Measurements from ENCODE around the gene COPB2. TPM values are rescaled to one million over a fixed set of nuclear protein-coding genes. Genes with fewer than 3 reads are reported as not detected.

The COPB2 gene
- total and polyA plus RNA-seq, 2 of the 8 experiments (the other 6 are each of a cell fraction or from before 2014, with no cell fraction given) = 40.3 to 119 TPM

GRCh38 chr3:139377378-139377777 is 12.1 kb downstream of the COPB2 start (continued):
- no peak for TF ChIP-seq CHD7 (IDR thresholded peaks at IDR 0.05; ENCODE audit: insufficient replicate concordance, low read length)
- no peak for TF ChIP-seq TAF7 (optimal IDR thresholded peaks at IDR 0.05; ENCODE audit: borderline replicate concordance, low read depth, low read length)
- no peak for TF ChIP-seq HDAC2 (IDR thresholded peaks at IDR 0.05; ENCODE audit: borderline replicate concordance in 1 of 2, low read depth in 2 of 2, low read length in 2 of 2)
- no peak for TF ChIP-seq FOSL1 (IDR thresholded peaks at IDR 0.05; ENCODE audit: insufficient read depth, low read depth, low read length)
- TF ChIP-seq CBX5 (IDR thresholded peaks at IDR 0.05; ENCODE audit: low read depth, low read length) = no peak
- TF ChIP-seq RBBP5 (IDR thresholded peaks at IDR 0.05; ENCODE audit: borderline replicate concordance, low read depth, low read length) = no peak
- TF ChIP-seq POLR2AphosphoS5 (IDR thresholded peaks at IDR 0.05; ENCODE audit: low read depth, low read length) = no peak

All from H1 (cell line).